Posterior cingulate gyrus (tissue), 11 donors: Measurements from ENCODE around the gene GJB2.
A peak's percentile ranks its signal among the peaks of the same experiment; 100 is the strongest.
"Not testable (repeated sequence)": the region's sequence is repeated elsewhere in the genome, so short reads cannot be mapped to it uniquely, and the experiment has no call there.

Source experiments
- DNase-seq, 10 donors: peaks; one replicate each; pipeline versions ENCODE4 v3.0.0 to v3.0.0-alpha.2; 2020 to 2021; ENCODE audit warnings: mixed read lengths in 3 of 10
- intact Hi-C: fragments of 100-400 bp; cut with DNase I; formaldehyde crosslinking; loops from one replicate; pipeline ENCODE4 v1.15.1; 2023

GJB2 gene

GRCh38 chr13:20171364-20171763 lies 21.4 kb downstream of the GJB2 start:
- intact Hi-C loops, result no loop called here

GRCh38 chr13:20170921-20171320 lies 21.8 kb downstream of the GJB2 start:
- no peak for DNase-seq
- intact Hi-C loops, result no loop called here

More at GRCh38 chr13:20171364-20171763, 21.4 kb downstream of the GJB2 start:
- DNase-seq, result no peak

GRCh38 chr13:20168396-20168795 lies 24.3 kb downstream of the GJB2 start:
- intact Hi-C loops, result no loop called here
- DNase-seq, result no peak

GRCh38 chr13:20165417-20166257 lies 27.1 kb downstream of the GJB2 start:
- DNase-seq, result no peak
- intact Hi-C loops, result no loop called here

GRCh38 chr13:20161951-20162300 lies 30.8 kb downstream of the GJB2 start:
- intact Hi-C loops, result loop anchor here (2.0 kb wide), 1 partner anchor 71 kb away; no protein-coding TSS in a partner anchor
- DNase-seq, result no peak

GRCh38 chr13:20161275-20161950 lies 31.3 kb downstream of the GJB2 start:
- DNase-seq, result no peak
- intact Hi-C loops, result no loop called here

GRCh38 chr13:20160306-20161274 lies 32.1 kb downstream of the GJB2 start, which contains the start of gene GJA3:
GJA3 (minus strand) TSS chr13:20161052; CDS start chr13:20143288, 17,764 bp downstream.
- intact Hi-C loops, result no loop called here
- DNase-seq, result no peak

GRCh38 chr13:20159646-20160305 lies 33.0 kb downstream of the GJB2 start:
- intact Hi-C loops, result no loop called here
- no peak for DNase-seq

GRCh38 chr13:20157151-20157796 lies 35.5 kb downstream of the GJB2 start:
- intact Hi-C loops, result no loop called here
- no peak for DNase-seq

- intact Hi-C loops, result no loop called here
These were observed 36.0 kb downstream of the GJB2 start for GRCh38 chr13:20156702-20157101.

GRCh38 chr13:20153290-20153689 lies 39.4 kb downstream of the GJB2 start:
- intact Hi-C loops, DNase-seq: not testable (repeated sequence)

More at GRCh38 chr13:20156702-20157101, 36.0 kb downstream of the GJB2 start:
- no peak for DNase-seq

GRCh38 chr13:20151612-20152011 lies 41.1 kb downstream of the GJB2 start:
- intact Hi-C loops, result no loop called here
- no peak for DNase-seq

GRCh38 chr13:20151016-20151415 lies 41.7 kb downstream of the GJB2 start:
- intact Hi-C loops, result no loop called here
- DNase-seq, result no peak

GRCh38 chr13:20150561-20150960 lies 42.2 kb downstream of the GJB2 start:
- intact Hi-C loops, result no loop called here
- no peak for DNase-seq

GRCh38 chr13:20149762-20150161 lies 43.0 kb downstream of the GJB2 start:
- no peak for DNase-seq
- intact Hi-C loops, result no loop called here

- DNase-seq, result no peak
- intact Hi-C loops, result no loop called here
These were observed 44.1 kb downstream of the GJB2 start for GRCh38 chr13:20148501-20149183.

GRCh38 chr13:20146381-20146780 lies 46.4 kb downstream of the GJB2 start:
- intact Hi-C loops, result no loop called here
- no peak for DNase-seq

- intact Hi-C loops, result no loop called here
- peak in 1 of 10 donors; percentile 51 for DNase-seq
These were observed 47.2 kb downstream of the GJB2 start for GRCh38 chr13:20145521-20145920.
